ENCODE measurements around the gene TGFBRAP1.

GRCh38 chr2:105364436-105365139, 35.1 kb upstream of the TGFBRAP1 start:
- no peak for TF ChIP-seq CTCF (conservative IDR thresholded peaks at IDR 0.05; ENCODE audit: low read depth, low read length)
- TF ChIP-seq EZH2phosphoT487 (IDR thresholded peaks at IDR 0.05; ENCODE audit: borderline replicate concordance, low read length) = no peak

Measured in PC-3 (cell line).